ENCODE results near the gene CKAP2L.
A peak's percentile ranks its signal among the peaks of the same experiment; 100 is the strongest.
"Not testable (repeated sequence)": the region's sequence is repeated elsewhere in the genome, so short reads cannot be mapped to it uniquely, and the experiment has no call there.

CKAP2L gene

GRCh38 chr2:112726487-112727190, 37.8 kb downstream of the CKAP2L start:
- peak; percentile 75 for DNase-seq (ENCODE audit: low read depth)

GRCh38 chr2:112725545-112726457, 38.6 kb downstream of the CKAP2L start:
- DNase-seq (ENCODE audit: low read depth): no peak

DNA sequence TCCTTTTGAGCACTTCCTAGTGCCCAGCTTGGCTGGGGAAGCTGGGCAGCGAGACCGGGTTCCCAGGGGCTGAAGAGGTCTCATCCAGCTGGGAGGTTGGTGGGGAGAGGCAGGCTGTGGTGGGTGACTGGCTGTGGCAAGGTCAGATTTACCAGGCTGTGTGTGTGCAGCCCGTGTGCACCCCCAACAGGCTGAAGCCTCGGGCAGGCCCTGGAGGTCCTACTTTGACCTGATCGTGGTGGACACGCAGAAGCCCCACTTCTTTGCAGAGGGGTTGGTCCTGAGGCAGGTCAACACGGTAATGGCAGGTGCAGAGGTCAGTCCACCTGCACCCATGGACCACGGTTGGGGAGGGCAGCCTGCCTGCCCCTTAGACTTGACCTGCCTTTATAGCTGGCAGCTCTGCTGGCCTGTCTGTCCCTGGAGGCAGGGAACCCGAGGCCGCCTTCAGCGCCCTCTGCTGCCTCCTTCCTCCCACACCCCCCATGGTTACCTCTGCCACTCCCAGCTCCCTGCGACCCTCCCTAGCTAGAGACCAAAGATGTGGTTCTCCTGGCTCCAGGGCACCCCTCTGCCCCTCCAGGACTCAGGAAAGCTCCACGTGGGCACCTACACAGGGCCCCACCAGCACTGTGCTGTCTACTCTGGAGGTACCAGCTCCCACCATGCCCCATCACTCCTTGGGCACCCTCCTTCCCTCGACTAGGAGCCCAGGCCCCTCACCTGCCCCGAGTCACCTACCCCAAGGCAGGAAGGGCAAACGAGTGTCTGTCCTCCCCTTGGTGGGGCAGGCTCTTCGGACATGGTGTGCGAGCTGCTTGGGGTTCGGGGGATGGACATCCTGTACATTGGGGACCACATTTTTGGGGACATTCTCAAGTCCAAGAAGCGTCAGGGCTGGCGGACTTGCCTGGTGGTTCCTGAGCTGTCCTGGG, 39.6 kb downstream of the CKAP2L start:
- no peak for DNase-seq (ENCODE audit: low read depth)

DNA sequence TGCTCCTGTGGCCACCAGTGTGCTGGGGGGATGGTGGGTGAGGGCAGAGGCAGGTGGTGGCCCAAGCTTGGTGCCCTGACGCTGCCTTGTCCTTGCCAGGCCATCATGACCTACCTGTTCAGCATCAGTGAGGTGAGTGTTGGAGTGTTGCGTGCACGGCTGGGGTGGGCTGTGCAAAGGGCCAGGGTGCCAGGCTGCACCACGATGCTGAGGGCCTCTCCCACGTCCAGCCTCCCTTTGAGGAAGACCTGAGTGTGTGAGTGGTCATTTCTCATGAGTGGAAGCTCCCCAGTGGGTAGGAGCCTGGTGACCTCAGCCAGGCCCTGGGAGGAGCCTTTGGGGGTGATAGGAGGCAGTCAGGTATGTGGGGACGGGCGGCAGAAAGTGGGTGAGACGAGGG, 40.4 kb downstream of the CKAP2L start:
- DNase-seq (ENCODE audit: low read depth): no peak

- DNase-seq (ENCODE audit: low read depth): no peak
Measured at GRCh38 chr2:112723547-112723940, 40.9 kb downstream of the CKAP2L start.

GRCh38 chr2:112722816-112723546, 41.4 kb downstream of the CKAP2L start:
- no peak for DNase-seq (ENCODE audit: low read depth)

DNA sequence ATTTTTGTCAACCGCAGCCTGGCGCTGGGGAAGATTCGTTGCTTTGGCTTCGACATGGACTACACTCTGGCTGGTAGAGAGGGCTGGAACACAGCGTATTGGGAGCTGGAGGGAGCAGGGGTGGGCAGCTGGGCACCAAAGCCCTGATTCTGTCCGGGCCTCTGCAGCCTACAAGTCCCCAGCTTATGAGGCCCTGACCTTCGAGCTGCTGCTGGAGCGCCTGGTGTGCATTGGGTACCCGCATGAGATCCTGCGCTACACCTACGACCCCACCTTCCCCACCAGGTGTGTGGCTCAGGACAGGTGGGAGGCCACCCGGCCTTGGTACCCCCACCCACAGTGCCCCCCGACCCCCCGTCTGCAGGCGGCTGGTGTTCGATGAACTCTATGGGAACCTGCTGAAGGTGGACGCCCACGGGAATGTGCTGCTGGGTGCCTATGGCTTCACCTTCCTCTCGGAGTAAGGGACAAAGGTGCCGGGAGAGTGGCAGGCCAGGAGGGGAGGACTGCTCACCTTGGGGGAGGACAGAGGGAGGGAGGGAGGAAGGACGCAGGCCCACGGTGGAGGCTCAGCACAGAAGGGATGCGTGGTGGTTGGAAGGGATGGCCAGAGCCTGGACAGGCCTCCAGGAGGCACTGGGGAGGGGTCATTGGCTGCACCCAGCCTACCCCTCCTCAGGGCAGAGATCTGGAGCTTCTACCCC, 42.4 kb downstream of the CKAP2L start:
- DNase-seq (ENCODE audit: low read depth): no peak

GRCh38 chr2:112720785-112721184, 43.6 kb downstream of the CKAP2L start, which contains the start of gene NT5DC4:
TSS of gene NT5DC4 (plus strand) at chr2:112721020. CDS start at chr2:112721080, 60 bp downstream.
- DNase-seq (ENCODE audit: low read depth): no peak

DNA sequence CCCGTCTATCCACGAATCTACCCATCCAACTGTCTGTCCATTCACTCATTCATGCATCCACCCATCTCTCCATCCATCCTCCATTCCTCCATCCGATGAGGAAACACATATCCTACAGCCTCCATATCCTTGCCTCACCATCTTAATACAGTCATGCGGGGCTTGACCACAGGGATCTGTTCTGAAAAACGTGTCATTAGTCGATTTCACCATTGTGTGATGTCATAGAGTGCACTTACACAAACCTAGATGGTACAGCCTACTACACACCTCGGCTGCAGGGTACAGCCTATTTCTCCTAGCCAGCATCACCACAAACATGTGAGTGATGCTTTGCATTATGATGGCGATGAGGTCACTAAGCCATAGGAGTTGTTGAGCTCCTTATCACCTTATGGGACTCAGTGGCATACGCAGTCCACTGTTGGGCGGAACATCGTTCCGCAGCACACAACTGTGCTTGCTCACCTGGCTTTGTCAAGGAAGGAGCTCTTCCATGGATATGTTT, 45.5 kb downstream of the CKAP2L start:
- no peak for DNase-seq (ENCODE audit: low read depth)

DNA sequence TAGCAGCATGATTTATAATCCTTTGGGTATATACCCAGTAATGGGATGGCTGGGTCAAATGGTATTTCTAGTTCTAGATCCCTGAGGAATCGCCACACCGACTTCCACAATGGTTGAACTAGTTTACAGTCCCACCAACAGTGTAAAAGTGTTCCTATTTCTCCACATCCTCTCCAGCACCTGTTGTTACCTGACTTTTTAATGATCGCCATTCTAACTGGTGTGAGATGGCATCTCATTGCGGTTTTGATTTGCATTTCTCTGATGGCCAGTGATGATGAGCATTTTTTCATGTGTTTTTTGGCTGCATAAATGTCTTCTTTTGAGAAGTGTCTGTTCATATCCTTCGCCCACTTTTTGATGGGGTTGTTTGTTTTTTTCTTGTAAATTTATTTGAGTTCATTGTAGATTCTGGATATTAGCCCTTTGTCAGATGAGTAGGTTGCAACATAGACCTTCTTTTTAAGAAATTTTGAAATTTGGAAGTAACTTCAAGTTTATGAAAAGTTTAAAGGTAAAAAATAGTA, 47.5 kb downstream of the CKAP2L start:
- DNase-seq (ENCODE audit: low read depth): not testable (repeated sequence)

DNA sequence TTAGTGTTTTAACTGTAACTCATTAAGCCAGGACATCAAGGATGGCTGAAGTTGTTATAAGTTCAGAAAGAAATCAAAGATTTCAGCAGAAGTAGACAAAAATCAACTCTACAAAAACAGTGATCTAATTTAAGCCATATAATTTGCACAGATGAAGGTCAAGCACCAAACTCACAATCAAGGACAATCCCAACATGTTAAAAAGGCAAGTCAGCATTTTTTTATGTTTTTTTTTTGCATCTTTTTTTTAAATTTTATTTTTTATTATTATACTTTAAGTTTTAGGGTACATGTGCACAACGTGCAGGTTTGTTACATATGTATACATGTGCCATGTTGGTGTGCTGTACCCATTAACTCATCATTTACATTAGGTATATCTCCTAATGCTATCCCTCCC, 48.3 kb downstream of the CKAP2L start:
- not testable (repeated sequence) for DNase-seq (ENCODE audit: low read depth)

DNA sequence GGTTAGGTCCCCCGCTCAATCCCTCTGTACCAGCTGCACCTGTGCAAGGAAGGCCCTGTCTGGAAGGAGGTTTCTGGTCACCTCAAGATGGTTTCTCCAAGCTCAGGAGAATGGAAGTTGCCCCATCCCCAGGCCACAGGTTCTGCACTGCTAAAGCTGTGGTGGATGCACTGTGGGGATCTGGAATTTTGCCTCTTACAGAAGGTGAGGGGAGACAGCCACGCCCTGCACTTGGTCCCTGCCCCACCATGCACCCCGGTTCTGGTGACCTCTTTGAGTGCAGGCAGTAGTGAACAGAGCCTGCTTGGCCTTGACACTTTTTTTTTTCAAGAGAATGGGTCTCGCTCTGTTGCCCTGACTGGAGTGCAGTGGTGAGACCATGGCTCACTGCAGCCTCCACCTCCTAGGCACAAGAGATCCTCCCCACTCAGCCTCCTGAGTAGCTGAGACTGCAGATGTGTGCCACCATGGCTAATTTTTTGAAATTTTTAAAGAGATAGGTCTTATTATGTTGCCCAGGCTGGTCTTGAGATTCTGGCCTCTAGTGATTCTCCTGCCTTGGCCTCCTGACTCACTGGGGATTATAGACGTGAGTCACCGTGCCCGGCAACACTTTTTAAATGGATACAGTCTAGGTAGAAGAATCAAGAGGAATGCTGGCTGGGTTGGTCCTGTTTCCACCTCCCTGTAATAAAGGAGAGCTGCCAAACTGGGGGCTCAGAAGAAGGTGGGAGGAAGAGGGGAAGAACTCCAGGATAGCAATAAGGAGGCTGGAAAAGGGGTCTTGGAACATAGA, 49.4 kb downstream of the CKAP2L start:
- no peak for DNase-seq (ENCODE audit: low read depth)

DNA sequence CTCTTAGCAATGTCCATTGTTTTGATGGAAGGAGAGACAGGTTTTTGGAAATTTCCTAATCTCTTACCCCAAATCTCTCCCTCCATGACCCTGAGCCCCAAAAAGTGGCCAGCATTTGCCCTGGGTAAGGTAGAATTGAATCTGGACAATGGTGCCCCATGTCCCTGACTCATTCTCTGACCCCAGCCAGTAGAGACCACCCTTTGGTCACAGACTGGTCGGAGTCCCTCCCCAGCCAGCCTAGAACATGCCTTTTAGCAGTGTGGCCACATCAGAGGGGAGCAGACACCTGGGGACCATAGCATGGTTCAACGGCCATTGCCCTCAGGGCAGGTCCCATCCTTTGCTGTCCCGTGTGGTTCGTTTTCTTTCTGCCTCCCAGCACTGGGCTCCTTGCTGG, 50.1 kb downstream of the CKAP2L start:
- no peak for DNase-seq (ENCODE audit: low read depth)

DNA sequence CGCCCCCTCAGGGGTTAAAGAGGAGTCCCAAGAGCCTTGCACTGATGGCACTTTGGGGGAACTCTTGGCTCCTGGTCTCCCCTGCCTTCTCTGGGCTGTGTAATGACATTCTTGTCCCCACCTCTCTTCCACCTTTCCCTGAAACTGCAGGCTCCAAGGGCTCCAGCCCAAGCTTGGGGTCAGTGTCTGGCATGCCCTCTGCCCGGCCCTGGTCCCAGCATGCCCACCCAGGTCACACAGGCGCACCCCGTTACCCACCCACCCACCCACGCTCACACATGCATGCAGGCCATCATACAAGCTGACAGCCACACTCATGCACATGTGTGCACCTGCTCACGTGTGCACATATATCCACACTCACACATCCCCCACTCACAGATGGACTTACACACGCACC, 50.5 kb downstream of the CKAP2L start:
- no peak for DNase-seq (ENCODE audit: low read depth)

DNA sequence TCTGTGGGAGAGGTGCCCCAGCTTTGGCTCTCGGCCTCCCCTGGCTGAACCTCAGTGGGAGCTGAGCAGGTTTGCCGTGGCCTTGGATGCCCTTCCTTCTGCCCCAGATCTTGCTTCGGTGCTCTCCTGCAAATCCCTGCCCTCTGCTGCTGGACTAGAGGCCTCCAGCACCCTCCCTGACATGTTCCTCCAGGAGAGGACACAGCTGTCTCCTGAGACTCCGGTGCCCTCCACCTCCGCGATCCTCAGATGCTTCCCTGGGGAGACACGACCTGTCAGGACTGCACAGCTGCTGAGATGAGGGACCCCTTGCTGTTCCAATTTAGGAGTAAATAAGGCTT, 50.9 kb downstream of the CKAP2L start:
- no peak for DNase-seq (ENCODE audit: low read depth)

DNA sequence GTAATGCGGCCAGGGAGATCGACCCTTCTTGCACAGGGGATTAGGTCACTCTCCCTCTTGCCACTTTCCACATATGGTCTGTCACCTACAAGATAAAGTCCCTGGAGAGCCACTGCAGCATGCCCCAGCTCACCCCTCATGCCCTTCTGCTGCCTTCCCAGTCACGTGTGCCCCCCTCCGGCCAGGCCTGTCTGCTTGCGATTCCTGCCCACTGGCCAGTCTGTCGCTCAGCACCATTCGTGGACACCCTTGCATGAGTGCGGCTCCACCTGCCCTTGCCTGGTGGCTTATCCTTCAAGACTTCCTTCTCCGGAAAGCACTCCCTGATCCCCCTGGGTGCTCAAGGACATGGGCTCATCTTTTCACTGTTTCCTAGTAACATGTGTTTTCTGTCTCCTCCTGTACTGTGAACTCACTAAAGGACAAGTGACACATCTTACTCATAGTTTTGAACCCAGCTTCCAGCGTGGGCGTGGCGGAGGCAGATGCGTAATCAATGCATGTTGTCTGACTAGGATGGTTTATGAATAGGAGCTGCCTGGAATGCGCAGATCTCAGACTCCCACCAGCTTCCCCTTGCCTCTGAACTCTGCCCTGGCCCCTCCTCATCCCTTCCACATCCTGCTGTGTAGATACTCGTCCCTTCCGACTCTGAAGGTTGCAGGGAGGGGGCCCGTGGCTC, 51.4 kb downstream of the CKAP2L start:
- DNase-seq (ENCODE audit: low read depth): no peak

DNA sequence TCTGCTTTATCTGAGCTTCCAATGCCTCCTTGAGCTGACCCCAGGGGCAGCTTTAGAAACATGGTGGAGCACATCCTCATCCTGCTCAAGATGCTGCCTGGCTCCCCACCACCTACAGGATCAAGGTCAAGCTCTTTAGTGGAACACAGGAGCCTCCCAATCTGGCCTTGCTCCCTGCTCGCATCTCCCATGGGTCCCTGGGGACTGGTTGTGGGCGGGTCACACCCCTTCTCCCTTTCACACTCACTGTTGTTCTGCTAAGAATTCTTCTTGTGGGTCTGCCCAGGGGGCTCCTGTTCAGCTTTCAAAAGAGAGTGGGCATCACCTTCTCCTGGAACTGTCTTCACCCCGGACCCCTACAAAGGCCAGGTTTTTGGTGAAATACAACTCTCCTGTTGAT, 51.9 kb downstream of the CKAP2L start:
- no peak for DNase-seq (ENCODE audit: low read depth)

DNA sequence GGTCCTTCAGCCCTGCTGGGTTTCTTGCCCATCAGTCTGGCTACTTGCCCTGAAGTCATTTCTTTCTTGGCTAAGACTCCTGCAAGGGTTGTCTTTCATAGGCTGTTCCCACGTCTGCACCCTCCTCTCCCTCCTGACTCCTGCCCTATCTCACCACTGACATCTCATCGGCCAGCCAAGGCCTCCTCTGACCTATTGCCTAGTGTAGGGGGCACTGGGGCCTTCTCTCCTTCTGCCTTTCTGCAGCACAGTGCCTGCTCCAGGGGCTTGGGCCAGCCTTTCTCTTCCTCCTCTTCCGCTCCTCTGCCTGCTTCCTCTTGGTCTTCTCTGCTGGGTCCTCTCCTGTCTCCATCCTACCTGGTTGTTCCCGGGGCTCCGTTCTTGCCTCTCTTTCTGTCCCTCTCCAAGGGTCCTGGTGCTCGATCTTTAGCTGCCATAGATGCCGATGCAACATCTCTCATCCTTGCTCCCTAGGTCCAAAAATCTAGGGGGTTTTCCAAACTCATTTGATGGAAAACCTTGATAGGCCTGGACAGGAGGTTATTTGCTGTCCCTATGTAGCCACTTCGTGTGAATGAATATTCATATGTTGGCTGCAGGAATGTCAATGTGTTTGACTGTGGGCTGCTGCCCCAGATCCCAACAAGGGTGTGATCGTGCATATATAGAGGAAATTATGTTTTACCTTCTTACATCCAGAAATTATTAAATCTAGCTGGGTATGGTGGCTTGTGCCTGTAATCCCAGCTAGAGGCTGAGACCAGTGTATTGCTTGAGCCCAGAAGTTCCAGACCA, 53.3 kb downstream of the CKAP2L start:
- DNase-seq (ENCODE audit: low read depth): no peak

Data from GM04504 (cell line).